Kidney glomerular epithelial cell (primary cell): ENCODE data around the gene C17orf58.

Experiments
- DNase-seq: peaks from one replicate; lab custom pipeline; 2025; lab: John Stamatoyannopoulos, UW

Gene C17orf58

DNA sequence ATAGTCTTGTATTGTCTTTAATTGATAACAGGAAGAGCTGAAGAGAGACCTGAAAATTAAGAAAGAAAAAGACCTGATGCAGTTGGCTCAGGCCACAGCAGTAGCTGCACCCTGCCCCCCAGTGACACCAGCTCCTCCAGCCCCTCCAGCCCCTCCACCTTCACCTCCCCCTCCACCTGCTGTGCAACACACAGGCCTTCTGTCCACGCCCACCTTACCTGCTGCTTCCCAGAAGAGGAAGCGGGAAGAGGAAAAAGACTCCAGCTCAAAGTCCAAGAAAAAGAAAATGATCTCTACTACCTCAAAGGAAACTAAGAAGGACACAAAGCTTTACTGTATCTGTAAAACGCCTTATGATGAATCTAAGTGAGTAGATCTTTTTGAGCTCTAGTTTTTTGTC, 36.8 kb downstream of the C17orf58 start:
- DNase-seq, result no peak

GRCh38 chr17:67950945-67951344, 45.3 kb downstream of the C17orf58 start:
- no peak for DNase-seq

DNA sequence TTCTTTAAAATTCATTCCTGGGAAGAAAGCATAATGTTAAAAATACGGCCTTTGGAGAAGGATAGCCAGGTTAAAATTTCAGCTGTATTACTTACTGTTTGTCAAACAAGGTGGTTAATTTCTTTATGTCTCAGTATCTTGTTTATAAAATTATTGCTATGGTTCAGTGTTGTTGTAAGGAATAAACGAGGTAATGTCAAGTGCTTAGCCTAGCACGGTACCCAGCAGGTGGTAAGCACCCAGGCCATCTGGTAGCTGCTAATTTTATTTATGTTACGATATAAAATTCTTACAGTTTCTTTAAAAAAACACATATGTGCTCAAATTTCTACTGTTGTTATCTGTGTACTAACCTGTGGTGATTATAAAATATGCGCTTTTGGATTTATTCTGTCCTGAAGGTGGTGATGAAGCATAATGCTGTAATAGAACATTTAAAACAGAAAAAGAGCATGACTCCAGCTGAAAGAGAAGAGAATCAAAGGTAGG, 48.9 kb downstream of the C17orf58 start:
- no peak for DNase-seq

GRCh38 chr17:67946513-67946912, 49.8 kb downstream of the C17orf58 start:
- DNase-seq, result no peak

- DNase-seq, result no peak
Observed at GRCh38 chr17:67944035-67944434, 52.2 kb downstream of the C17orf58 start.

DNA sequence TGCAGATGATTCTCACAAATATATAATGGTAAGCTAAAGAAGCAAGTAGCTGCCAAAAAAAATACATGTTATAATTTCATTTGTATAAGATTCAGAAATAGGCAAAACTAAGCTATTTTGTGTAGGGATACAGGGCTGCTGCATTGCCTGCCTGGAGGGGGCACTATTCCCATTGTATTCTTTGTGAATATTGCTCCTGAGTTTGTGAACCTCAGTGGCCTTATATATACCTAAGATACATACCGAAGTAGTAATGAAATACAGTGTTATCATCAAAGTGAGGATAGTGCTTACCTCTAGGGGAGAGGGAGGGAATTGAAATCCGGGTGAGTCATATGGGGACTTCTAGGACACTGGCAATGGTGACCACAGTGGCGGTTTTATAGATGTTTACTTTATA, 53.5 kb downstream of the C17orf58 start:
- no peak for DNase-seq
